Spleen (tissue), 7 donors: ENCODE measurements around the gene USP10.

Experiments
- CTCF ChIP-seq, 11 experiments: fragments of 200-600 bp in 7 of 11; fragments of 450-650 bp in 4 of 11; sonication (generic) in 4 of 11; IDR thresholded peaks in 8 of 11; conservative IDR thresholded peaks in 3 of 11; 1 replicate in 7 of 11; 2 replicates in 4 of 11; pipeline versions ENCODE4 v1.4.0 to v1.8.0; 2016 to 2021; ENCODE audit warnings: antibody characterized with exemption in 11 of 11, inconsistent platforms in 4 of 11, mild to moderate bottlenecking in 1 of 11
- POLR2A ChIP-seq, 3 donors: fragments of 450-650 bp; IDR thresholded peaks; one replicate each; pipeline ENCODE4 v1.5.1; 2017; ENCODE audit warnings: antibody characterized with exemption in 3 of 3, mild to moderate bottlenecking in 1 of 3
- POLR2AphosphoS5 ChIP-seq, 3 donors: sonication (generic); formaldehyde crosslinking; IDR thresholded peaks; one replicate each; pipeline ENCODE4 v1.5.1; 2017; ENCODE audit warnings: antibody characterized with exemption in 3 of 3
- donor health status: DM: no; HTN: no; CAD: no; lungs with moderate emphysema.
- donor health status: DM: no; HTN: no; CAD: no.
- donor health status: DM: no; HTN: no; CAD: no.

DNA sequence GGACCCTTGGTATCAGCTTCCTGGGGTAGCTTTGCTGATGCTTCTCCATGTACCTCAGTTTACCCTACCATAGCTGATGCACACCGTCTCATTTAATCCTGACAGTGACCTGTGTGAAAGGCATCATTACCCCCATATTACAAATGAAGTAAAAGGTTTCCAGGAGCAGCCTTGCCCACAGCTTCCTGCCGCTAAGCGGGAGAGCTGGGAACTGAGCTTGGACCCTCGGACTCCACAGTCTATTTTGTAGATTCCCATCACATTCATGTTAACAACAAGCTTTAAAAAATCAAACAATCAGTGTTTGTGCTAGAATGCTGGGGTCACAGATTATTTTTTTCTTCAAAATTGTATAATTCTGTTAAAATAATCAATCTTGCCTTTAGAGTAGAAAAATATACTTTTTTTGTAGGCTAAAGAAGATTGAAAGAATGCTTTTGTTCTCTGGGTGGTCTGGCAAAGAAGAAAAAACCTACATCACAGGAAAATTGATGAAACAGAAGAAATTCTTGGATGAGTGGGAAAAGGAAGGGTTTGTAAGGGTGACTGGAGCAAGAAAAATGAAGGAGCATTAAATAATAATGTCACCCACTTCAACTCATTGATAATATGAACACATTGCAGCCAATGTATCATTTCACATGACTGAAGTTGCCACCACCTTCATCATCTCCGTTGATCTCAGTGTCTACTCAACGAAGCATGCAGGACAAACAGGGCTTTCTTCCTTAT, 9.5 kb upstream of the USP10 start:
- TF ChIP-seq CTCF (IDR thresholded peaks at IDR 0.05 in 8 of 11, conservative IDR thresholded peaks at IDR 0.05 in 3 of 11) = no peak
- TF ChIP-seq POLR2AphosphoS5 (IDR thresholded peaks at IDR 0.05) = no peak
- no peak for TF ChIP-seq POLR2A (IDR thresholded peaks at IDR 0.05)
